OCI-LY7 (cell line): ENCODE results near the gene STAT2.

ENCODE experiments used
- EZH2phosphoT487 ChIP-seq: fragments of 200-600 bp; sonication (generic); IDR thresholded peaks from 2 replicates; pipeline ENCODE4 v1.6.1; 2018; ENCODE audit warnings: low read depth, borderline replicate concordance, mild to moderate bottlenecking, mixed run types, antibody characterized with exemption, low read length, moderate library complexity, mixed read lengths
- TF ChIP-seq, protein P1 (sequence below): fragments of 200-600 bp; sonication (generic); conservative IDR thresholded peaks from 2 replicates; pipeline ENCODE4 v1.5.1; 2014; ENCODE audit warnings: mild to moderate bottlenecking, antibody characterized with exemption, low read length, moderate library complexity, mixed read lengths

DNA sequence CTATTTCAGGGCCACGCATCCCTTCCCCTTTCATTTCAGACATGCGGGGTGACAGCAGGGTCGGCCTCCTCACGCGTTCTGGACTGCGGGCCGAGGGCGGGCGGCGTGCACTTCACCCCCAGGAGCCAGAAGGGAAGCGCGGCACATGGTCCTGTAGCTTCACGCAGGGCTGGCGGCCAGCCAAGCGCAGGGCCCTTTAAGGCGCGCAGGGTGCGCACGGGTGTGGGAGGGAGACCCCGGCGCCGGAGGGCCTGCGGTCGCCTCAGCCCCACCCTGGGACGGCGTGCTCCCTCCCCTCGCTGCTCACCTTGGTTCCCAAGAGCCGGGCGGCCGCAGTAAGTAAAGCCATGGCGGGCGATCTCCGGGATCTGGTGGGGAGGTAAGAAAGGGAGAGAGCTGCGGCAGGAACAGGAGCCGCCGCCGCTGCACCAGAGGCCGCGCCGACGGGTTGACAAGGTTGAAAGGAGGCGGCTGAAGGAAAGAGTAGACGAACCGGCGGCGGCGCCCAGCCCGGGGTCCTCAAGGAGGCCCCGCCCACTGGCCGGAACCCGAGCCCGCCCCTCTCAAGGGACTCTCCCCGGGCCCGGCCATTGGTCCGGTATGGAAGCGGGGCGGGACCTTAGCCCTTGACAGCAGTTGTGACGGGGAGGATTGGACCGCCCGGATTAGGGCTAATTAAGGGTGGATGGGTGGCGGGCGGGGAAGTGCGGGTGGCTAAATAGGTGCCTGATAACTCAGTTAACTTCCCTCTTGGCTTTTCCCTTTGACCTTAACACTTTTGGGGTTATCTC is 59.9 kb downstream of the STAT2 start, which contains the start of gene CS:
- TF ChIP-seq, protein P1, sequence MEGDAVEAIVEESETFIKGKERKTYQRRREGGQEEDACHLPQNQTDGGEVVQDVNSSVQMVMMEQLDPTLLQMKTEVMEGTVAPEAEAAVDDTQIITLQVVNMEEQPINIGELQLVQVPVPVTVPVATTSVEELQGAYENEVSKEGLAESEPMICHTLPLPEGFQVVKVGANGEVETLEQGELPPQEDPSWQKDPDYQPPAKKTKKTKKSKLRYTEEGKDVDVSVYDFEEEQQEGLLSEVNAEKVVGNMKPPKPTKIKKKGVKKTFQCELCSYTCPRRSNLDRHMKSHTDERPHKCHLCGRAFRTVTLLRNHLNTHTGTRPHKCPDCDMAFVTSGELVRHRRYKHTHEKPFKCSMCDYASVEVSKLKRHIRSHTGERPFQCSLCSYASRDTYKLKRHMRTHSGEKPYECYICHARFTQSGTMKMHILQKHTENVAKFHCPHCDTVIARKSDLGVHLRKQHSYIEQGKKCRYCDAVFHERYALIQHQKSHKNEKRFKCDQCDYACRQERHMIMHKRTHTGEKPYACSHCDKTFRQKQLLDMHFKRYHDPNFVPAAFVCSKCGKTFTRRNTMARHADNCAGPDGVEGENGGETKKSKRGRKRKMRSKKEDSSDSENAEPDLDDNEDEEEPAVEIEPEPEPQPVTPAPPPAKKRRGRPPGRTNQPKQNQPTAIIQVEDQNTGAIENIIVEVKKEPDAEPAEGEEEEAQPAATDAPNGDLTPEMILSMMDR, result no peak
- TF ChIP-seq EZH2phosphoT487, result no peak
